ENCODE data around the gene KRTAP10-4. TPM values are rescaled to one million over a fixed set of nuclear protein-coding genes. Genes with fewer than 3 reads are reported as not detected.

Gene KRTAP10-4
- total and polyA plus RNA-seq, 12 donors, result not detected

DNA sequence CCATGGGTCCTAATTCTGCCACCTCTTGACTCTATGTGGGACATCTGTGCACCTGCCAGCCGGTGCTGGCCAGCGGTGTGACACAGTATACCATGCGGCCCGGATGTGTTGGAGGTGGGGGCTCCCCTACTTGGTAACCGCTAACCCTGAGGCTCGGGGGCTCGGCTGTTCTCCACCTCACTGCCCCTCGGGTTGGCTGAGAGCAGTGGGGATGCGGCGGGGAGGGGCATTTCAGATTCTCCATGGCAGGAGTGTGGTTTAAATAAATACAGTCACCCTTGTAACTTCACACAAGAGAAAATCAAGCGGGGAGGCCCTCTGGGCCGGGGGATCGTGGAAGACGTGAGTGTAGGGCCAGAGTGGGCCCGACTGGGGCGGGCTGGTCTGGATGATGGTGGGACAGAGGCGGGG lies 44.5 kb upstream of the KRTAP10-4 start:
- peak in 1 of 8 donors; percentile 11 for ATAC-seq
- H3K36me3 ChIP-seq, result no peaks in the 10 kb centered on the region
- intact Hi-C loops (cut with DNase I), result no loop called here
- TF ChIP-seq, protein P1, sequence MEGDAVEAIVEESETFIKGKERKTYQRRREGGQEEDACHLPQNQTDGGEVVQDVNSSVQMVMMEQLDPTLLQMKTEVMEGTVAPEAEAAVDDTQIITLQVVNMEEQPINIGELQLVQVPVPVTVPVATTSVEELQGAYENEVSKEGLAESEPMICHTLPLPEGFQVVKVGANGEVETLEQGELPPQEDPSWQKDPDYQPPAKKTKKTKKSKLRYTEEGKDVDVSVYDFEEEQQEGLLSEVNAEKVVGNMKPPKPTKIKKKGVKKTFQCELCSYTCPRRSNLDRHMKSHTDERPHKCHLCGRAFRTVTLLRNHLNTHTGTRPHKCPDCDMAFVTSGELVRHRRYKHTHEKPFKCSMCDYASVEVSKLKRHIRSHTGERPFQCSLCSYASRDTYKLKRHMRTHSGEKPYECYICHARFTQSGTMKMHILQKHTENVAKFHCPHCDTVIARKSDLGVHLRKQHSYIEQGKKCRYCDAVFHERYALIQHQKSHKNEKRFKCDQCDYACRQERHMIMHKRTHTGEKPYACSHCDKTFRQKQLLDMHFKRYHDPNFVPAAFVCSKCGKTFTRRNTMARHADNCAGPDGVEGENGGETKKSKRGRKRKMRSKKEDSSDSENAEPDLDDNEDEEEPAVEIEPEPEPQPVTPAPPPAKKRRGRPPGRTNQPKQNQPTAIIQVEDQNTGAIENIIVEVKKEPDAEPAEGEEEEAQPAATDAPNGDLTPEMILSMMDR (IDR thresholded peaks at IDR 0.05), result no peak
- H3K4me3 ChIP-seq, result no peak overlapping the region
- no peak overlapping the region for H3K27ac ChIP-seq
- DNase-seq, result peak in 1 of 2 donors; percentile 3
- peaks cover 0 to 36% (median 3%) of the 10 kb centered on the region in 7 donors for H3K27me3 ChIP-seq
- WGBS, 2 donors, result 91 to 94% methylated on average over 17 of the region's 17 CpGs
- no peaks in the 10 kb centered on the region for H3K9me3 ChIP-seq
- H3K4me1 ChIP-seq, result no peaks in the 10 kb centered on the region

GRCh38 chr21:44529503-44530125 lies 43.9 kb upstream of the KRTAP10-4 start:
- H3K4me1 ChIP-seq, result no peaks in the 10 kb centered on the region
- no peaks in the 10 kb centered on the region for H3K9me3 ChIP-seq
- no peak overlapping the region for H3K27ac ChIP-seq
- no peak overlapping the region for H3K4me3 ChIP-seq
- ATAC-seq (no peak), DNase-seq (peak in 1 of 2 donors; percentile 2)
- WGBS, 2 donors, result 55 to 59% methylated on average over 23 of the region's 23 CpGs
- H3K27me3 ChIP-seq, result peaks cover 0 to 33% (median 3%) of the 10 kb centered on the region in 7 donors
- intact Hi-C loops (cut with DNase I), result no loop called here
- TF ChIP-seq, protein P1 (IDR thresholded peaks at IDR 0.05), result no peak
- no peaks in the 10 kb centered on the region for H3K36me3 ChIP-seq

DNA sequence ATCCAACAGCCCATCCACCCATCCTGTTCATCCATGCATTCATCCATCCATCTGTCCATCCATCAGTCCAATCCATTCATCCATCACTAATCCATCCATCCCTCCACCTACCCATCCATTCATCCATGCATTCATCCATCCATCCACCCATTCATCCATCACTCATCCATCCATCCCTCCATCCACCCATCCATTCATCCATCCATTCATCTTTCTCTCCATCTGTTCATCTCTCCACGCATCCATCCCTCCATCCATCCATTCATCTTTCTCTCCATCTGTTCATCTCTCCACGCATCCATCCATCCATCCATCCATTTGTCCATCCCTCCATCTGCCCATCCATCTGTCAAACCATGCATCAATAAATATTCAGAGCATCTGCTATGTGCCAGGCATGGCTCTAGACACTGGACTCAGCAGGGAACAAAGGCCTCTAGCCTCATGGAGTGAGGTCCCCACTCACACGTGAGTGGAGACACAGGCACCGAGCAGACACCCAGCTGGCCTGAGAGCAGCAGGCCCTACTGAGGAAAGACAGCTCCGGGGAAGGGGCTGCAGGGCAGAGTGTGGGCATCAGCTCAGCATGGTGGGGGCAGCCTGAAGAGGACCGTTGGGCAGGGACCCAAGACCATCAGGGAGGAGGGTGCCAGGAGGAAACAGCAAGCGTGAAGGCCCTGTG lies 43.2 kb upstream of the KRTAP10-4 start:
- no peak overlapping the region for H3K27ac ChIP-seq
- no peak for ATAC-seq
- 82 to 86% methylated on average over 7 of the region's 7 CpGs for WGBS, 2 donors
- H3K27me3 ChIP-seq, result peaks cover 0 to 30% (median 3%) of the 10 kb centered on the region in 7 donors
- H3K4me1 ChIP-seq, result no peaks in the 10 kb centered on the region
- H3K36me3 ChIP-seq, result no peaks in the 10 kb centered on the region
- no peak for DNase-seq
- intact Hi-C loops (cut with DNase I), result no loop called here
- H3K4me3 ChIP-seq, result no peak overlapping the region
- TF ChIP-seq, protein P1 (IDR thresholded peaks at IDR 0.05), result no peak
- H3K9me3 ChIP-seq, result no peaks in the 10 kb centered on the region

DNA sequence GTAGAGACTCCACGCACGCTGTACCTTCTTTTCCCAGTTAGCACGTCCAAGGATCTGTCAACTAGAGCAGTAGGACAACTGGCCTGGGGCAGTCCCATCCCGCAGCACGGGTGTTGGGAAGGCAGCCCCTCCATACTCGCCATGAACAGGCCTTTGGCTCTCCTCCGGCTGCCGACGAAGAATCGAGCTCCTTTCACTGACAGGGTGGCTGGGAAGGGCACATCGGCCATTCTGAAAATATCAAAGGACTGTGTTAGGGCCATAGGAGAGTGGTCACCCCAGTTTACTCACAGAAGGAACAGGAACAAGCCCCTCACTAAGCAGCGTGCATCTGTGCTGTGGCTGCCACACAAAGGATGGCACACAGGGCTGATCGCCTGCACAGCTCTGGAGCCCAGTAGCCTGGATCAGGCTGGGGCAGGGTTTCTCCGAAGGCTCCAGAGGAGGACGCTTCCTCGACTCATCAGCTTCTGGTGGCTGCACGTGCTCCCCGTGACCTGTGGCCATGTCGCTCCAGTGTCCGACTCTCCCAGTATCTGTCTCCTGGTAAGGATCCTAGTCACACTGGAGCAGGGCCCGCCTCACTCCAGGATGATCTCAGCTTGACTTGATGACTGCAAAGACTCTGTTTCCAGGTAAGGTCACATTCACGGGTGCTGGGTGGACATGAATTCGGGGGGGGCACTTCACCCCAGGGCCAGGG lies 42.5 kb upstream of the KRTAP10-4 start:
- Histone ChIP-seq H3K36me3 (no peaks in the 10 kb centered on the region), H3K27me3 (peaks cover 0 to 30% (median 3%) of the 10 kb centered on the region in 7 donors), H3K27ac (no peak overlapping the region), H3K4me1 (no peaks in the 10 kb centered on the region), H3K4me3 (no peak overlapping the region), H3K9me3 (no peaks in the 10 kb centered on the region)
- no peak for ATAC-seq
- 87 to 89% methylated on average over 23 of the region's 23 CpGs for WGBS, 2 donors
- TF ChIP-seq, protein P1 (IDR thresholded peaks at IDR 0.05), result no peak
- intact Hi-C loops (cut with DNase I), result no loop called here
- peak in 1 of 2 donors; percentile 2 for DNase-seq

All from heart right ventricle (tissue), 16 donors.